DND-41 (cell line): ENCODE data around the gene VAPA.

Experiments used
- ATAC-seq: fragments of 200-7000 bp; cut with Tn5 transposase; 3 replicates; pipeline ENCODE4 v1.9.1; 2021; ENCODE audit warnings: low read depth; ENCODE audit not compliant: insufficient read depth
- DNase-seq: peaks from one replicate; pipeline ENCODE4 v3.0.0-alpha.2; 2020
- H2AFZ ChIP-seq: 2 replicates; pipeline ENCODE4 v1.6.0; 2012; ENCODE audit warnings: low read depth, low read length
- H3K27ac ChIP-seq: 2 replicates; pipeline ENCODE4 v1.5.1; 2012; ENCODE audit warnings: low read length, inconsistent platforms
- H3K27me3 ChIP-seq: fragments of 200-600 bp; sonication (generic); 2 replicates; pipeline ENCODE4 v1.6.0; 2012; ENCODE audit warnings: low read length, mild to moderate bottlenecking, inconsistent platforms; ENCODE audit not compliant: insufficient read depth, poor library complexity
- H3K36me3 ChIP-seq: 2 replicates; pipeline ENCODE4 v1.5.1; 2012; ENCODE audit warnings: low read length, inconsistent platforms; ENCODE audit not compliant: insufficient read depth
- H3K4me1 ChIP-seq: 2 replicates; pipeline ENCODE4 v1.5.1; 2012; ENCODE audit warnings: mild to moderate bottlenecking, low read length; ENCODE audit not compliant: insufficient read depth
- H3K4me2 ChIP-seq: 2 replicates; pipeline ENCODE4 v1.6.0; 2012; ENCODE audit warnings: mild to moderate bottlenecking, moderate library complexity, low read length, inconsistent platforms; ENCODE audit not compliant: insufficient read depth
- H3K4me3 ChIP-seq, 2 experiments: fragments of 200-600 bp in 1 of 2; shearing (Covaris generic) in 1 of 2; 2 replicates each; pipeline ENCODE4 v1.5.1; 2012 to 2016; ENCODE audit warnings: inconsistent platforms in 2 of 2, low read length in 2 of 2, mild to moderate bottlenecking in 2 of 2, low read depth in 1 of 2, moderate library complexity in 1 of 2
- H3K79me2 ChIP-seq: 2 replicates; pipeline ENCODE4 v1.6.0; 2012; ENCODE audit warnings: low read length, inconsistent platforms; ENCODE audit not compliant: insufficient read depth
- H3K9ac ChIP-seq: 2 replicates; pipeline ENCODE4 v1.6.0; 2012; ENCODE audit warnings: low read depth, mild to moderate bottlenecking, inconsistent platforms, low read length, moderate library complexity
- H3K9me3 ChIP-seq: 2 replicates; pipeline ENCODE4 v1.5.1; 2012; ENCODE audit warnings: low read length, moderate library complexity, mild to moderate bottlenecking, inconsistent platforms; ENCODE audit not compliant: insufficient read depth, severe bottlenecking
- H4K20me1 ChIP-seq: 2 replicates; pipeline ENCODE4 v1.6.0; 2012; ENCODE audit warnings: low read length; ENCODE audit not compliant: insufficient read depth
- CTCF ChIP-seq: IDR thresholded peaks from 2 replicates; pipeline ENCODE4 v1.5.1; 2012; ENCODE audit warnings: borderline replicate concordance, low read length, moderate library complexity, mild to moderate bottlenecking; ENCODE audit not compliant: poor library complexity, severe bottlenecking; ENCODE audit errors: extremely low read depth
- EZH2 ChIP-seq: IDR thresholded peaks from 3 replicates; pipeline ENCODE4 v1.6.1; 2012; ENCODE audit warnings: borderline replicate concordance, low read depth, mild to moderate bottlenecking, moderate library complexity, low read length, inconsistent platforms; ENCODE audit not compliant: severe bottlenecking

VAPA gene

GRCh38 chr18:9928646-9929259 lies 14.9 kb downstream of the VAPA start:
- DNase-seq (no peak), ATAC-seq (no peak)
- no peak overlapping the region for H3K4me2 ChIP-seq
- H3K79me2 ChIP-seq: peaks cover 100% of the 10 kb centered on the region
- TF ChIP-seq CTCF (no peak), EZH2 (no peak)
- H3K9ac ChIP-seq: no peak overlapping the region
- H3K27me3 ChIP-seq: no peaks in the 10 kb centered on the region
- H3K4me3 ChIP-seq: no peak overlapping the region
- no peak overlapping the region for H3K27ac ChIP-seq
- H3K9me3 ChIP-seq: no peaks in the 10 kb centered on the region
- peaks cover 25% of the 10 kb centered on the region for H3K36me3 ChIP-seq
- 0 out of 2 replicates have a peak, but pooled peaks cover 4% of the 10 kb centered on the region for H3K4me1 ChIP-seq
- no peak overlapping the region for H2AFZ ChIP-seq
- peaks cover 94% of the 10 kb centered on the region for H4K20me1 ChIP-seq

GRCh38 chr18:9930299-9930884 lies 16.6 kb downstream of the VAPA start:
- TF ChIP-seq EZH2: no peak
- TF ChIP-seq CTCF: no peak
- peaks cover 90% of the 10 kb centered on the region for H4K20me1 ChIP-seq
- no peaks in the 10 kb centered on the region for H3K9me3 ChIP-seq
- no peak for ATAC-seq
- H3K4me2 ChIP-seq: no peak overlapping the region
- H3K36me3 ChIP-seq: peaks cover 37% of the 10 kb centered on the region
- H3K4me3 ChIP-seq: no peak overlapping the region
- 0 out of 2 replicates have a peak, but pooled peaks cover 4% of the 10 kb centered on the region for H3K4me1 ChIP-seq
- no peak overlapping the region for H3K9ac ChIP-seq
- H3K27me3 ChIP-seq: no peaks in the 10 kb centered on the region
- H3K79me2 ChIP-seq: peaks cover 97% of the 10 kb centered on the region
- DNase-seq: no peak
- H2AFZ ChIP-seq: no peak overlapping the region
- H3K27ac ChIP-seq: no peak overlapping the region

- DNase-seq: no peak
- Histone ChIP-seq H3K4me2 (no peak overlapping the region), H3K4me3 (no peak overlapping the region), H3K4me1 (0 out of 2 replicates have a peak, but pooled peaks cover 4% of the 10 kb centered on the region), H3K27ac (no peak overlapping the region), H3K27me3 (no peaks in the 10 kb centered on the region), H3K79me2 (peaks cover 96% of the 10 kb centered on the region), H3K9ac (no peak overlapping the region), H3K36me3 (peaks cover 44% of the 10 kb centered on the region), H2AFZ (no peak overlapping the region), H4K20me1 (peaks cover 86% of the 10 kb centered on the region), H3K9me3 (no peaks in the 10 kb centered on the region)
- ATAC-seq: no peak
- TF ChIP-seq CTCF (no peak), EZH2 (no peak)
Observed at GRCh38 chr18:9931146-9931545, 17.3 kb downstream of the VAPA start.
